ENCODE data around the gene KRTAP10-3.

KRTAP10-3 gene

GRCh38 chr21:44529503-44530125 lies 29.0 kb downstream of the KRTAP10-3 start:
- Mint-ChIP-seq H3K27me3 (ENCODE audit: low read depth, poor library complexity) (peaks cover 11% of the 10 kb centered on the region), H3K4me3 (no peak overlapping the region), H3K4me1 (no peaks in the 10 kb centered on the region), H3K36me3 (ENCODE audit: low read depth) (no peaks in the 10 kb centered on the region), H3K27ac (peak overlapping the region; percentile 31), H3K9me3 (no peaks in the 10 kb centered on the region)
- TF ChIP-seq, protein P1, sequence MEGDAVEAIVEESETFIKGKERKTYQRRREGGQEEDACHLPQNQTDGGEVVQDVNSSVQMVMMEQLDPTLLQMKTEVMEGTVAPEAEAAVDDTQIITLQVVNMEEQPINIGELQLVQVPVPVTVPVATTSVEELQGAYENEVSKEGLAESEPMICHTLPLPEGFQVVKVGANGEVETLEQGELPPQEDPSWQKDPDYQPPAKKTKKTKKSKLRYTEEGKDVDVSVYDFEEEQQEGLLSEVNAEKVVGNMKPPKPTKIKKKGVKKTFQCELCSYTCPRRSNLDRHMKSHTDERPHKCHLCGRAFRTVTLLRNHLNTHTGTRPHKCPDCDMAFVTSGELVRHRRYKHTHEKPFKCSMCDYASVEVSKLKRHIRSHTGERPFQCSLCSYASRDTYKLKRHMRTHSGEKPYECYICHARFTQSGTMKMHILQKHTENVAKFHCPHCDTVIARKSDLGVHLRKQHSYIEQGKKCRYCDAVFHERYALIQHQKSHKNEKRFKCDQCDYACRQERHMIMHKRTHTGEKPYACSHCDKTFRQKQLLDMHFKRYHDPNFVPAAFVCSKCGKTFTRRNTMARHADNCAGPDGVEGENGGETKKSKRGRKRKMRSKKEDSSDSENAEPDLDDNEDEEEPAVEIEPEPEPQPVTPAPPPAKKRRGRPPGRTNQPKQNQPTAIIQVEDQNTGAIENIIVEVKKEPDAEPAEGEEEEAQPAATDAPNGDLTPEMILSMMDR (IDR thresholded peaks at IDR 0.05): no peak
- no peak for DNase-seq

GRCh38 chr21:44529011-44529421 lies 29.6 kb downstream of the KRTAP10-3 start:
- H3K27ac Mint-ChIP-seq: peak overlapping the region; percentile 31
- no peak for DNase-seq
- no peaks in the 10 kb centered on the region for H3K9me3 Mint-ChIP-seq
- no peaks in the 10 kb centered on the region for H3K36me3 Mint-ChIP-seq (ENCODE audit: low read depth)
- no peak overlapping the region for H3K4me3 Mint-ChIP-seq
- TF ChIP-seq, protein P1 (IDR thresholded peaks at IDR 0.05): no peak
- peaks cover 11% of the 10 kb centered on the region for H3K27me3 Mint-ChIP-seq (ENCODE audit: low read depth, poor library complexity)
- no peaks in the 10 kb centered on the region for H3K4me1 Mint-ChIP-seq

DNA sequence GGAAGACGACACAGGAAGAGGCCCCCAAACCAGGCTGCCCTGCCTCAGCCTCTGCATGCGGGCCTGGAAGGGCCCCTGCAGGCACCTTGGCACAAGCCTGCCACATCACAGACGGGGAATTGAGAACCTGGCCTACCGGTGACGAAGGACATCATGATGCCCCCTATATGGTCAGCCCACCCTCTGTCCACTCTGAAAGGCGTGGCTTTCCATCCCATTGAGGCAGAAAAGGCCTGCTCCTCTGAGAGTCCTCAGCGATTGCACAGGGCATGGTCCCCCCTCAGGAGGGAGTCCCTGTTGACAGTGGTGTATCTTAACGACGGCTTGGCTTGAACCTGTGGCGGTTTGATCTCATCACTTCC lies 30.0 kb downstream of the KRTAP10-3 start:
- TF ChIP-seq, protein P1 (IDR thresholded peaks at IDR 0.05): no peak
- Mint-ChIP-seq H3K4me3 (no peak overlapping the region), H3K4me1 (no peaks in the 10 kb centered on the region), H3K27me3 (ENCODE audit: low read depth, poor library complexity) (peaks cover 11% of the 10 kb centered on the region), H3K36me3 (ENCODE audit: low read depth) (no peaks in the 10 kb centered on the region), H3K9me3 (no peaks in the 10 kb centered on the region), H3K27ac (no peak overlapping the region)
- no peak for DNase-seq

GRCh38 chr21:44527983-44528633 lies 30.5 kb downstream of the KRTAP10-3 start:
- Mint-ChIP-seq H3K4me3 (no peak overlapping the region), H3K27me3 (ENCODE audit: low read depth, poor library complexity) (peaks cover 11% of the 10 kb centered on the region), H3K27ac (no peak overlapping the region), H3K9me3 (no peaks in the 10 kb centered on the region), H3K36me3 (ENCODE audit: low read depth) (no peaks in the 10 kb centered on the region), H3K4me1 (no peaks in the 10 kb centered on the region)
- no peak for DNase-seq
- TF ChIP-seq, protein P1 (IDR thresholded peaks at IDR 0.05): no peak

DNA sequence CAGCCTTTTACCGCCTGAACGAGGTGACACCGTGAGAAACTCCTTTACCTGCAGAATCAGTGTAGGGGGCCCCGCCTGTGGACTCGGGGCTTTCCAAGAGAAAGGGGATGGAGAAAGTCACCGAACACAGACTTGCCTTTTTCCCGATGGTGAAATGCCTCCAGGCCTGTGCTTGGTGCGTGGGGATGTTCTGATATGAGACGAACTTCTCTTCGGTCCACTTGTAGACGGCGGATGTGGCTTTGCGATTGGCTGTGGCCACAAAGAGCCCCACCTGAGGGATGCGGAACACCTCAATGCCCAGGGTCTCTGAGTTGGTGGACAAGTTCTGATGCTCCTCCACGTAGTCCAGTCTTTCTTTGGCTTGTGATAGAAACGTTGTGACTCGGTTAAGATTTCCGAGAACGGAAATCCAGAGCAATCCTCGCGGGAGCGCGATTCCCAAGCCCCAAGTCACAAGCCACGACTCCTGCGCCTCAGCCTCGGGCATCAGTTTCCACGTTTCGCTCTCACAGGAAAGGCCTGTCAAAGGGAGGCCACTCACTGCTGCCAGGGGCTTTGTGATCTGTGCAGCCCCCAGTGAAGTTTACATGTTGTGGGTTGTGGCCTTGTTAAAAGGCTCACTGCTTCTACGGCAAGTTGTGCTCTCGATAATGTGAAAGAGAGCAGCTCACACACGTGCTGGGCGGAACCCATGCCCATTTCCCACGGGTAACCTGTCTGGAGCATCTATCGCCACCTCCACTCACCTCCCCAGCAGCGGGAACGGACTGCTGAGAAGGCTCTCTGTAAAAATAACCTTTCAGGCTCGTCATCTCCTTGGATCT lies 31.2 kb downstream of the KRTAP10-3 start:
- H3K4me3 Mint-ChIP-seq: no peak overlapping the region
- no peaks in the 10 kb centered on the region for H3K36me3 Mint-ChIP-seq (ENCODE audit: low read depth)

More for the DNA sequence above, 31.2 kb downstream of the KRTAP10-3 start:
- Mint-ChIP-seq H3K27ac (no peak overlapping the region), H3K4me1 (no peaks in the 10 kb centered on the region), H3K9me3 (no peaks in the 10 kb centered on the region), H3K27me3 (ENCODE audit: low read depth, poor library complexity) (peaks cover 11% of the 10 kb centered on the region)
- DNase-seq: no peak
- TF ChIP-seq, protein P1 (IDR thresholded peaks at IDR 0.05): no peak
